PC-3 (cell line): ENCODE results near the gene COX4I1. TPM values are rescaled to one million over a fixed set of nuclear protein-coding genes. Genes with fewer than 3 reads are reported as not detected.

Experiments used
- ATAC-seq: fragments of 200-7000 bp; cut with Tn5 transposase; 2 replicates; pipeline ENCODE4 v1.9.1; 2020; ENCODE audit warnings: mild to moderate bottlenecking, moderate library complexity
- BruUV-seq: library from RNA; stranded (reverse); fragments of 400-500 nt; replicated peaks from 2 replicates; lab custom pipeline; 2021; lab: Mats Ljungman, UMichigan
- CTCF ChIA-PET: fragments of 300-600 bp; sonication (Branson Sonifier 250); formaldehyde crosslinking; loops from one replicate; lab custom pipeline; 2022; ENCODE audit warnings: antibody characterized with exemption; lab: Charles Lee
- POLR2A ChIA-PET: fragments of 300-600 bp; sonication (Branson Sonifier 250); formaldehyde crosslinking; loops from one replicate; lab custom pipeline; 2022; ENCODE audit warnings: antibody characterized with exemption; ENCODE audit not compliant: unreplicated experiment; lab: Charles Lee
- DNase-seq: peaks from one replicate; pipeline ENCODE4 v3.0.0-alpha.2; 2015
- H2AFZ ChIP-seq: fragments of 300-600 bp; sonication (generic); 2 replicates; pipeline ENCODE4 v1.6.0; 2016; ENCODE audit warnings: antibody characterized with exemption, low read length
- H3F3A ChIP-seq: fragments of 300-600 bp; sonication (generic); one replicate; pipeline ENCODE4 v1.6.0; 2017; ENCODE audit warnings: antibody characterized with exemption, low read length, control low read depth, mild to moderate bottlenecking; ENCODE audit not compliant: unreplicated experiment
- H3K27ac ChIP-seq: fragments of 300-600 bp; sonication (generic); 2 replicates; pipeline ENCODE4 v1.5.1; 2016; ENCODE audit warnings: mild to moderate bottlenecking, low read length
- H3K27me3 ChIP-seq: fragments of 300-600 bp; sonication (generic); 2 replicates; pipeline ENCODE4 v1.6.1; 2016; ENCODE audit warnings: low read length, mixed read lengths
- H3K36me3 ChIP-seq: fragments of 300-600 bp; sonication (generic); 2 replicates; pipeline ENCODE4 v1.6.1; 2016; ENCODE audit warnings: low read depth, mixed run types, low read length, mixed read lengths
- H3K4me1 ChIP-seq: fragments of 300-600 bp; sonication (generic); 2 replicates; pipeline ENCODE4 v1.5.1; 2016; ENCODE audit warnings: low read length; ENCODE audit not compliant: insufficient read depth
- H3K4me2 ChIP-seq: fragments of 300-600 bp; sonication (generic); 2 replicates; pipeline ENCODE4 v1.6.0; 2016; ENCODE audit warnings: low read length
- H3K4me3 ChIP-seq: fragments of 300-600 bp; sonication (generic); 2 replicates; pipeline ENCODE4 v1.5.1; 2016; ENCODE audit warnings: mild to moderate bottlenecking, low read length, mixed read lengths
- H3K79me2 ChIP-seq: fragments of 300-600 bp; sonication (generic); 2 replicates; pipeline ENCODE4 v1.6.1; 2017; ENCODE audit warnings: low read length, mixed read lengths
- H3K9ac ChIP-seq: fragments of 300-600 bp; sonication (generic); 2 replicates; pipeline ENCODE4 v1.6.0; 2016; ENCODE audit warnings: mild to moderate bottlenecking, low read length
- H3K9me2 ChIP-seq: fragments of 300-600 bp; sonication (generic); replicated peaks from 2 replicates; pipeline ENCODE4 v1.6.1; 2016; ENCODE audit warnings: mixed run types, low read length, mixed read lengths
- H3K9me3 ChIP-seq: fragments of 300-600 bp; sonication (generic); 2 replicates; pipeline ENCODE4 v1.6.1; 2016; ENCODE audit warnings: low read length, mixed read lengths
- H4K20me1 ChIP-seq: fragments of 300-600 bp; sonication (generic); 2 replicates; pipeline ENCODE4 v1.6.1; 2016; ENCODE audit warnings: low read length, mixed read lengths
- CTCF ChIP-seq: fragments of 300-600 bp; sonication (generic); conservative IDR thresholded peaks from 2 replicates; pipeline ENCODE4 v1.5.1; 2017; ENCODE audit warnings: antibody characterized with exemption, low read depth, mild to moderate bottlenecking, low read length
- EZH2 ChIP-seq: fragments of 300-600 bp; sonication (generic); IDR thresholded peaks from one replicate; pipeline ENCODE4 v1.6.1; 2017; ENCODE audit warnings: antibody characterized with exemption, mild to moderate bottlenecking, low read length; ENCODE audit not compliant: unreplicated experiment
- EZH2phosphoT487 ChIP-seq: fragments of 300-600 bp; sonication (generic); IDR thresholded peaks from 2 replicates; pipeline ENCODE4 v1.6.1; 2018; ENCODE audit warnings: mild to moderate bottlenecking, antibody characterized with exemption, low read length, borderline replicate concordance
- intact Hi-C: fragments of 100-400 bp; cut with micrococcal nuclease; formaldehyde crosslinking; loops from 2 replicates; pipeline ENCODE4 v1.9.0; 2023
- total RNA-seq: library from RNA; depleted of rRNA; stranded (reverse); fragments of >200 nt; gene quantifications from 2 replicates; pipeline ENCODE4 v1.2.3, GENCODE V29; 2014

COX4I1 gene
- total RNA-seq, 1 experiment from 2014 or later: 598 TPM

- intact Hi-C loops: no loop called here
- Histone ChIP-seq H3K9me2 (no peaks in the 10 kb centered on the region), H3K27me3 (no peaks in the 10 kb centered on the region), H3F3A (peaks cover 2% of the 10 kb centered on the region), H3K4me3 (no peak overlapping the region), H3K9ac (no peak overlapping the region), H4K20me1 (no peaks in the 10 kb centered on the region), H3K4me2 (no peak overlapping the region), H3K79me2 (peaks cover 6% of the 10 kb centered on the region; the same call in 1 of the 2 replicates), H3K36me3 (peaks cover 11% of the 10 kb centered on the region; the same call in 1 of the 2 replicates), H3K4me1 (peaks cover 6% of the 10 kb centered on the region), H2AFZ (no peak overlapping the region), H3K9me3 (no peaks in the 10 kb centered on the region), H3K27ac (no peak overlapping the region)
- DNase-seq: no peak
- TF ChIP-seq EZH2 (no peak), CTCF (no peak), EZH2phosphoT487 (no peak)
- POLR2A ChIA-PET: no interaction called here
- CTCF ChIA-PET: no interaction called here
- no TSS peak for BruUV-seq
- ATAC-seq: no peak
Observed at GRCh38 chr16:85783441-85783840, 16.1 kb upstream of the COX4I1 start.

GRCh38 chr16:85784813-85785212 lies 14.7 kb upstream of the COX4I1 start:
- no peak for TF ChIP-seq EZH2
- TF ChIP-seq EZH2phosphoT487: no peak
- TF ChIP-seq CTCF: no peak
- no peak overlapping the region for H3K4me3 ChIP-seq
- H3K4me1 ChIP-seq: no peaks in the 10 kb centered on the region
- POLR2A ChIA-PET: no interaction called here
- H3K9ac ChIP-seq: no peak overlapping the region
- intact Hi-C loops: no loop called here
- ATAC-seq (no peak), DNase-seq (no peak)
- no peaks in the 10 kb centered on the region for H3K27me3 ChIP-seq
- no peaks in the 10 kb centered on the region for H3F3A ChIP-seq
- peaks cover 8% of the 10 kb centered on the region for H3K79me2 ChIP-seq
- CTCF ChIA-PET: no interaction called here
- BruUV-seq: no TSS peak
- H3K9me3 ChIP-seq: no peaks in the 10 kb centered on the region
- H3K36me3 ChIP-seq: peaks cover 10% of the 10 kb centered on the region; the same call in 1 of the 2 replicates
- no peak overlapping the region for H2AFZ ChIP-seq
- H3K9me2 ChIP-seq: no peaks in the 10 kb centered on the region
- no peak overlapping the region for H3K27ac ChIP-seq
- no peak overlapping the region for H3K4me2 ChIP-seq
- no peaks in the 10 kb centered on the region for H4K20me1 ChIP-seq

DNA sequence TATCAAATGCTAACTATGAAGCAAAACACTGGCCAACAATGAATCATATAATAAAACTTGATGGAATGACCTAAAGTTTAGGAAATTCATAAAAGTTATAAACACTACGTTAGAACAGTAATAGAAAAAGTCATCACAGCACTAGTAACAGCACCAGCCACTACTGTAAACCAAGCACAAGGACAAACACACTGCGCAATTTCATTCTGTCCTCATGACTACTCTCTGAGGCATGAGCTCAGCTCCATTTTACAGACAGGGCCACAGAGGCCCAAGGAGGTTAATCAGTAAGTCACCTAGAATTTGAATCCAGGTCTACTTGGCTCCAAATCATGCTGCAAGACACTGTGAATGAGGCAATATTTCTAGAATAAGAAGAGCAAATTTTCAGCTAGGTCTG lies 13.6 kb upstream of the COX4I1 start:
- Histone ChIP-seq H3K4me3 (no peak overlapping the region), H3K36me3 (peaks cover 8% of the 10 kb centered on the region; the same call in 1 of the 2 replicates), H3K9me3 (no peaks in the 10 kb centered on the region), H3K9me2 (no peaks in the 10 kb centered on the region), H3K4me2 (no peak overlapping the region), H3F3A (no peaks in the 10 kb centered on the region), H3K4me1 (no peaks in the 10 kb centered on the region), H2AFZ (no peak overlapping the region), H4K20me1 (no peaks in the 10 kb centered on the region), H3K9ac (no peak overlapping the region), H3K27me3 (no peaks in the 10 kb centered on the region), H3K79me2 (peaks cover 20% of the 10 kb centered on the region), H3K27ac (no peak overlapping the region)
- intact Hi-C loops: no loop called here
- ATAC-seq: no peak
- POLR2A ChIA-PET: no interaction called here
- DNase-seq: no peak
- no TSS peak for BruUV-seq
- TF ChIP-seq EZH2phosphoT487: no peak
- TF ChIP-seq CTCF: no peak
- TF ChIP-seq EZH2: no peak
- CTCF ChIA-PET: no interaction called here
